Uterus (tissue), 4 donors: ENCODE data around the gene FLACC1. TPM values are rescaled to one million over a fixed set of nuclear protein-coding genes. Genes with fewer than 3 reads are reported as not detected.

Experiments used
- DNase-seq, 2 donors: peaks; one replicate each; pipeline ENCODE4 v3.0.0-alpha.2; 2019 to 2020
- H3K27ac ChIP-seq, 2 donors: fragments of 200-600 bp; sonication (generic); 1 replicate in 1 of 2; 2 replicates in 1 of 2; pipeline ENCODE4 v1.5.1; 2016 to 2018
- H3K27me3 ChIP-seq, 2 donors: fragments of 200-600 bp; sonication (generic); one replicate each; pipeline ENCODE4 v1.5.1; 2018 to 2019; ENCODE audit warnings: control low read depth in 1 of 2
- H3K36me3 ChIP-seq, 2 donors: fragments of 200-600 bp; sonication (generic); one replicate each; pipeline ENCODE4 v1.5.1; 2019; ENCODE audit warnings: control low read depth in 1 of 2
- H3K4me1 ChIP-seq, 2 donors: fragments of 200-600 bp; sonication (generic); one replicate each; pipeline ENCODE4 v1.5.1; 2018 to 2019; ENCODE audit warnings: control low read depth in 1 of 2
- H3K4me3 ChIP-seq, 2 donors: fragments of 200-600 bp; sonication (generic); 1 replicate in 1 of 2; 2 replicates in 1 of 2; pipeline ENCODE4 v1.5.1; 2018 to 2019; ENCODE audit warnings: mild to moderate bottlenecking in 1 of 2
- H3K9me3 ChIP-seq, 2 donors: fragments of 200-600 bp; sonication (generic); one replicate each; pipeline ENCODE4 v1.5.1; 2019; ENCODE audit warnings: control low read depth in 1 of 2
- CTCF ChIP-seq, 4 experiments: fragments of 200-600 bp in 2 of 4; fragments of 450-650 bp in 2 of 4; sonication (generic) in 2 of 4; IDR thresholded peaks; one replicate each; pipeline ENCODE4 v1.5.1; 2016 to 2019; ENCODE audit warnings: antibody characterized with exemption in 4 of 4, mild to moderate bottlenecking in 2 of 4, moderate library complexity in 1 of 4
- POLR2A ChIP-seq, 2 donors: fragments of 450-650 bp; IDR thresholded peaks; one replicate each; pipeline ENCODE4 v1.6.1; 2016; ENCODE audit warnings: antibody characterized with exemption in 2 of 2, mild to moderate bottlenecking in 1 of 2, moderate library complexity in 1 of 2
- intact Hi-C: fragments of 100-400 bp; cut with DNase I; formaldehyde crosslinking; loops from one replicate; pipeline ENCODE4 v1.15.1; 2023; ENCODE audit warnings: low total_unique reads
- total RNA-seq, 4 donors: library from RNA; depleted of rRNA in 3 of 4; stranded (reverse); fragments of >200 nt in 3 of 4; gene quantifications; one replicate each; pipeline versions ENCODE4 v1.1.0 to v1.2.4, GENCODE V29; 2014 to 2023
- donor health status: DM: yes; HTN: yes; CAD: no.

The FLACC1 gene
- total RNA-seq, 4 donors from 2014 or later = 0.26 to 2.0 (median 1.5) TPM; not detected in 1

GRCh38 chr2:201353116-201353515 lies 4.0 kb downstream of the FLACC1 start:
- no peaks in the 10 kb centered on the region for H3K27me3 ChIP-seq
- DNase-seq = no peak
- no peaks in the 10 kb centered on the region for H3K36me3 ChIP-seq
- intact Hi-C loops = no loop called here
- no peak overlapping the region for H3K4me3 ChIP-seq
- no peaks in the 10 kb centered on the region for H3K9me3 ChIP-seq
- no peaks in the 10 kb centered on the region for H3K4me1 ChIP-seq
- TF ChIP-seq POLR2A (IDR thresholded peaks at IDR 0.05) = no peak
- TF ChIP-seq CTCF (IDR thresholded peaks at IDR 0.05) = no peak
- H3K27ac ChIP-seq = no peak overlapping the region

- intact Hi-C loops = no loop called here
- no peaks in the 10 kb centered on the region for H3K36me3 ChIP-seq
- TF ChIP-seq CTCF (IDR thresholded peaks at IDR 0.05) (no peak), POLR2A (IDR thresholded peaks at IDR 0.05) (no peak)
Measured at GRCh38 chr2:201350879-201351278, 6.3 kb downstream of the FLACC1 start.

GRCh38 chr2:201349601-201350000 lies 7.5 kb downstream of the FLACC1 start:
- intact Hi-C loops = no loop called here
- no peak for TF ChIP-seq CTCF (IDR thresholded peaks at IDR 0.05)
- TF ChIP-seq POLR2A (IDR thresholded peaks at IDR 0.05) = no peak
- no peaks in the 10 kb centered on the region for H3K4me1 ChIP-seq
- no peaks in the 10 kb centered on the region for H3K36me3 ChIP-seq
- no peaks in the 10 kb centered on the region for H3K27me3 ChIP-seq
- H3K4me3 ChIP-seq = no peak overlapping the region
- H3K27ac ChIP-seq = no peak overlapping the region
- H3K9me3 ChIP-seq = no peaks in the 10 kb centered on the region
- DNase-seq = no peak

More at GRCh38 chr2:201350879-201351278, 6.3 kb downstream of the FLACC1 start:
- H3K9me3 ChIP-seq = no peaks in the 10 kb centered on the region
- H3K4me3 ChIP-seq = no peak overlapping the region
- no peak for DNase-seq
- no peak overlapping the region for H3K27ac ChIP-seq
- H3K27me3 ChIP-seq = no peaks in the 10 kb centered on the region
- no peaks in the 10 kb centered on the region for H3K4me1 ChIP-seq

- H3K27me3 ChIP-seq = no peaks in the 10 kb centered on the region
- H3K9me3 ChIP-seq = no peaks in the 10 kb centered on the region
- no peaks in the 10 kb centered on the region for H3K36me3 ChIP-seq
- H3K27ac ChIP-seq = no peak overlapping the region
- H3K4me3 ChIP-seq = no peak overlapping the region
- no peak for DNase-seq
- TF ChIP-seq POLR2A (IDR thresholded peaks at IDR 0.05) (no peak), CTCF (IDR thresholded peaks at IDR 0.05) (no peak)
- intact Hi-C loops = no loop called here
- no peaks in the 10 kb centered on the region for H3K4me1 ChIP-seq
Measured at GRCh38 chr2:201348758-201349157, 8.4 kb downstream of the FLACC1 start.

- Histone ChIP-seq H3K27me3 (no peaks in the 10 kb centered on the region), H3K27ac (no peak overlapping the region), H3K9me3 (no peaks in the 10 kb centered on the region), H3K4me1 (no peaks in the 10 kb centered on the region), H3K36me3 (no peaks in the 10 kb centered on the region), H3K4me3 (no peak overlapping the region)
- TF ChIP-seq POLR2A (IDR thresholded peaks at IDR 0.05) (no peak), CTCF (IDR thresholded peaks at IDR 0.05) (no peak)
- no peak for DNase-seq
- intact Hi-C loops = no loop called here
Measured at GRCh38 chr2:201347138-201347537, 10.0 kb downstream of the FLACC1 start.
